K562 (cell line): ENCODE data around the gene ASPRV1.

ENCODE experiments used
- SMC3 ChIP-seq: conservative IDR thresholded peaks from 2 replicates; pipeline ENCODE4 v1.6.1; 2011; ENCODE audit warnings: low read depth, low read length, improper control_type of control experiment; ENCODE audit not compliant: insufficient read depth
- ZNF140 ChIP-seq: fragments of 250-450 bp; sonication (Bioruptor Pico); IDR thresholded peaks from 2 replicates; pipeline ENCODE4 v1.8.0; 2021; ENCODE audit warnings: moderate library complexity, mild to moderate bottlenecking, inconsistent platforms

GRCh38 chr2:69989009-69989408 is 27.6 kb upstream of the ASPRV1 start:
- no peak for TF ChIP-seq SMC3
- no peak for TF ChIP-seq ZNF140
